OCI-LY1 (cell line): ENCODE data around the gene KSR1.

Experiments
- H2AFZ ChIP-seq: fragments of 200-600 bp; sonication (generic), shearing (Covaris generic); 2 replicates; pipeline ENCODE4 v1.6.0; 2014; ENCODE audit warnings: antibody characterized with exemption, mild to moderate bottlenecking, low read length
- H3F3A ChIP-seq: fragments of 200-600 bp; sonication (generic), shearing (Covaris generic); 2 replicates; pipeline ENCODE4 v1.6.0; 2014; ENCODE audit warnings: mild to moderate bottlenecking, antibody characterized with exemption, low read length, moderate library complexity; ENCODE audit not compliant: insufficient read depth
- H3K27ac ChIP-seq: fragments of 200-600 bp; sonication (generic); 2 replicates; pipeline ENCODE4 v1.5.1; 2014; ENCODE audit warnings: low read length, mixed run types, mild to moderate bottlenecking, low read depth; ENCODE audit not compliant: poor library complexity, severe bottlenecking
- H3K27me3 ChIP-seq: fragments of 200-600 bp; sonication (generic); 2 replicates; pipeline ENCODE4 v1.6.0; 2014; ENCODE audit warnings: antibody characterized with exemption, mild to moderate bottlenecking, low read length, moderate library complexity; ENCODE audit not compliant: insufficient read depth
- H3K36me3 ChIP-seq: fragments of 200-600 bp; sonication (generic); 2 replicates; pipeline ENCODE4 v1.6.1; 2014; ENCODE audit warnings: mild to moderate bottlenecking, antibody characterized with exemption, low read length, moderate library complexity, mixed read lengths; ENCODE audit not compliant: insufficient read depth
- H3K4me1 ChIP-seq: fragments of 200-600 bp; sonication (generic); 2 replicates; pipeline ENCODE4 v1.5.1; 2014; ENCODE audit warnings: mild to moderate bottlenecking, low read length, moderate library complexity; ENCODE audit not compliant: insufficient read depth, severe bottlenecking
- H3K4me2 ChIP-seq: fragments of 200-600 bp; sonication (generic), shearing (Covaris generic); 2 replicates; pipeline ENCODE4 v1.6.1; 2014; ENCODE audit warnings: low read length
- H3K4me3 ChIP-seq: fragments of 200-600 bp; sonication (generic); 2 replicates; pipeline ENCODE4 v1.5.1; 2014; ENCODE audit warnings: low read length, low read depth, mild to moderate bottlenecking, mixed read lengths; ENCODE audit not compliant: poor library complexity, severe bottlenecking
- H3K79me2 ChIP-seq: fragments of 200-600 bp; shearing (Covaris generic); 2 replicates; pipeline ENCODE4 v1.6.1; 2016; ENCODE audit warnings: mixed run types, low read length, mixed read lengths; ENCODE audit not compliant: insufficient read depth
- H3K9ac ChIP-seq: fragments of 200-600 bp; sonication (generic), shearing (Covaris generic); 2 replicates; pipeline ENCODE4 v1.6.1; 2014; ENCODE audit warnings: mild to moderate bottlenecking, low read length, mixed read lengths
- H3K9me2 ChIP-seq: fragments of 200-600 bp; sonication (generic), shearing (Covaris generic); 2 replicates; pipeline ENCODE4 v1.6.1; 2014; ENCODE audit warnings: low read depth, mild to moderate bottlenecking, low read length, mixed read lengths
- H3K9me3 ChIP-seq: fragments of 200-600 bp; shearing (Covaris generic); 2 replicates; pipeline ENCODE4 v1.6.1; 2014; ENCODE audit warnings: low read length, mixed read lengths
- H4K20me1 ChIP-seq: fragments of 200-600 bp; sonication (generic), shearing (Covaris generic); 2 replicates; pipeline ENCODE4 v1.6.0; 2016; ENCODE audit warnings: mild to moderate bottlenecking, low read length; ENCODE audit not compliant: insufficient read depth
- EZH2 ChIP-seq: fragments of 200-600 bp; sonication (generic), shearing (Covaris generic); IDR thresholded peaks from 2 replicates; pipeline ENCODE4 v1.8.0; 2017; ENCODE audit warnings: borderline replicate concordance, mixed run types, mild to moderate bottlenecking, antibody characterized with exemption, low read length, moderate library complexity, mixed read lengths
- TF ChIP-seq, protein P1 (sequence below): fragments of 200-600 bp; sonication (generic), shearing (Covaris generic); IDR thresholded peaks from 2 replicates; pipeline ENCODE4 v1.5.1; 2017; ENCODE audit warnings: mild to moderate bottlenecking, antibody characterized with exemption, low read length, moderate library complexity, mixed read lengths

The KSR1 gene

DNA sequence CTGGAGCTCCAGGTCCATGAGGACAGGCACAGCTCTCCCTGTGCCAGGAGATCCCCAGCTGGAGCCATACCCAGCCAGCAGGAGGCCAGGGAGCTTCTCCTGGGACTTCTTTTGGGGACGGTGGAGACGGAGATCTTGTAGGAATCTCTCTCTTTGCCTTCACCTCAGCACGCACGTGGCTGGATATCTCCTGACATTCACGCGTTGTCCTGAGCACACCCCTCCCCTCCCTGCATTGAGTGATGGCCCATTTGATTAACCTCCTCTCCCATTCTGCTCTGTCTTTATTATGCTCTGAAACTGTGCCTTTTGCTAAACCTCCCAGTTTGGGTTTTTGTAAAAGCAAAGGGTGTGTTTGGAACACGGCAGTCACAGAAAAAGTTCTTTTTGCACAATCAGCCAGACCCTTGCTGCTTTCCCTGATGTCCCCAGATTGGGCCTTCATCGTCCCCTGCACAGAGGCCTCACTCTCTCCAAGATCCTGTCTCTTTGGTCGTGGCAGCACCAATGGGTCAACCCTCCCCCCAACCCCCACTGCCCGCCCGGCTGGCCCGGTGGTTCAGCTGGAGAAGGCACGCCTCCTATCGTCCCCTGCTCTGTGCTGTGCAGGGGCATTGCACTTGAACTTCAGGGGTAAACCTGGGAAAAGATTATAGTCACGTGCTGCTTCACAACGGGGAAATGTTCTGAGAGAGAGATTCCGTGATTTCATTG, 142.2 kb downstream of the KSR1 start:
- no peaks in the 10 kb centered on the region for H3K36me3 ChIP-seq
- H3K4me2 ChIP-seq: no peak overlapping the region
- no peaks in the 10 kb centered on the region for H3K9me3 ChIP-seq
- no peak overlapping the region for H3K27ac ChIP-seq
- TF ChIP-seq, protein P1, sequence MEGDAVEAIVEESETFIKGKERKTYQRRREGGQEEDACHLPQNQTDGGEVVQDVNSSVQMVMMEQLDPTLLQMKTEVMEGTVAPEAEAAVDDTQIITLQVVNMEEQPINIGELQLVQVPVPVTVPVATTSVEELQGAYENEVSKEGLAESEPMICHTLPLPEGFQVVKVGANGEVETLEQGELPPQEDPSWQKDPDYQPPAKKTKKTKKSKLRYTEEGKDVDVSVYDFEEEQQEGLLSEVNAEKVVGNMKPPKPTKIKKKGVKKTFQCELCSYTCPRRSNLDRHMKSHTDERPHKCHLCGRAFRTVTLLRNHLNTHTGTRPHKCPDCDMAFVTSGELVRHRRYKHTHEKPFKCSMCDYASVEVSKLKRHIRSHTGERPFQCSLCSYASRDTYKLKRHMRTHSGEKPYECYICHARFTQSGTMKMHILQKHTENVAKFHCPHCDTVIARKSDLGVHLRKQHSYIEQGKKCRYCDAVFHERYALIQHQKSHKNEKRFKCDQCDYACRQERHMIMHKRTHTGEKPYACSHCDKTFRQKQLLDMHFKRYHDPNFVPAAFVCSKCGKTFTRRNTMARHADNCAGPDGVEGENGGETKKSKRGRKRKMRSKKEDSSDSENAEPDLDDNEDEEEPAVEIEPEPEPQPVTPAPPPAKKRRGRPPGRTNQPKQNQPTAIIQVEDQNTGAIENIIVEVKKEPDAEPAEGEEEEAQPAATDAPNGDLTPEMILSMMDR: no peak
- TF ChIP-seq EZH2: no peak
- H3K9ac ChIP-seq: no peak overlapping the region
- no peaks in the 10 kb centered on the region for H3K9me2 ChIP-seq
- H3K27me3 ChIP-seq: no peaks in the 10 kb centered on the region
- H3F3A ChIP-seq: no peaks in the 10 kb centered on the region
- H4K20me1 ChIP-seq: no peaks in the 10 kb centered on the region
- H2AFZ ChIP-seq: no peak overlapping the region
- H3K79me2 ChIP-seq: no peaks in the 10 kb centered on the region
- no peaks in the 10 kb centered on the region for H3K4me1 ChIP-seq
- H3K4me3 ChIP-seq: no peak overlapping the region

DNA sequence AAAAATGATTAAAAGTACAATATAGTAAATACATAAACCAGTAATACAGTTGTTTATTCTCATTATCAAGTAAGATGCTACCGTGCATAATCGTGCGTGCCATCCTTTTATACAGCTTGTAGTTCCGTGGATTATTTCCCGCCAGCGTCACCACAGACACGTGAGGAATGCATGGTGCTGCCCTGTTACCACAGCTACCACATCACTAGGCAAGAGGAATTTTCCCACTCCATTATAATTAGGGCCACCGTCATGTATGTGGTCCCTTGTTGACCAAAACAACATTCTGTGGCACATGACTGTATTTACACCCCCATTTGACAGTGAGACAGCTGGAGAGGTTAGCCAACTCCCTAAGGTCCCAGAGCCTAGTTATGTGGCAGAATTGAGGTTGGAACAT, 144.2 kb downstream of the KSR1 start:
- no peak overlapping the region for H3K9ac ChIP-seq
- no peak overlapping the region for H2AFZ ChIP-seq
- no peaks in the 10 kb centered on the region for H3K79me2 ChIP-seq
- H3K4me3 ChIP-seq: no peak overlapping the region
- H4K20me1 ChIP-seq: no peaks in the 10 kb centered on the region
- no peak overlapping the region for H3K27ac ChIP-seq
- H3K4me1 ChIP-seq: no peaks in the 10 kb centered on the region
- H3K4me2 ChIP-seq: no peak overlapping the region
- TF ChIP-seq, protein P1: no peak
- no peak for TF ChIP-seq EZH2
- no peaks in the 10 kb centered on the region for H3K9me3 ChIP-seq
- no peaks in the 10 kb centered on the region for H3K9me2 ChIP-seq
- H3K36me3 ChIP-seq: no peaks in the 10 kb centered on the region
- H3F3A ChIP-seq: no peaks in the 10 kb centered on the region
- no peaks in the 10 kb centered on the region for H3K27me3 ChIP-seq

DNA sequence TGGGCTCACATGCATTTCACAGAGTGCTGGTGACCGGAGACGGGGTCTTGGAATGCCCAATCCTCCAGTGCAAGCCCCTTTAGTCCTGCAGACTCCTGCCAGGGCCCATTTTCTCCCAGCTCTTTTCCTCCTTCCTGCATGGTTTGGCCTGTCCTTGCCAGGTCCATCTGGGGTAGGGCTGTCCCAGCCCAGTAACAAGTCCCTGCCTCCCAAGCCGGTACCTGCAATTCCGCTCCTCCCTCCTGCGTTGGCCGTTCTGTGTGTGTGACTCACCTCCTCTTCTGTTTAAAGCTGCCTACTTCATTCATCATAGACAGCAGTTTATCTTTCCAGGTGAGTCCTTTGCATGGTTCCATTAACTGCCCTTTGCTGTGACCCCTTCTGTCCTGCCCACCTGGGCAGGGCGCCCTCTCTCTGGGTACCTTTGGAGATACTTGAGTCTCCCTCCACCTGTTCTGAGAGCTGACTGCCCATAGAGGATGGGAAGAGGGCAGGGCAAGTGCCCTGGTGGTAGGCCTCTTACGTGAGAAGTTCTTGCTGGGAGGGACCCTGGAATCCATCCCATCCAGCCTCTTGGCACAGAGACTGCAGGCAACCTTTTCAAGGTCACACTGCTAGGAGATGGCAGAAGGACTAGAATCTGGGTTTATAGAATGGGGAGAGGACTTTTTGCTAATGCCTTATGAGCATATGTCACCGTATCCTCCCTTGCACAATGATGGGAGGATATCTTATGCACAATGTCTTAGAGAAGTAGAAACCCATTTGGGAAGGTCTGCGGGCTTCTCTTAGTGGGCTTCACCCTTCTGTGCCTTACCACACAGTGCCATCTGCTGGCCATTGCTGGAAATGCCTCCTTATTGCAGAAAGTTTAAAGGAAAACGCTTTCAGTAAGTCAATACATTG, 145.1 kb downstream of the KSR1 start:
- no peaks in the 10 kb centered on the region for H3K4me1 ChIP-seq
- no peaks in the 10 kb centered on the region for H3F3A ChIP-seq
- no peak overlapping the region for H3K9ac ChIP-seq
- no peaks in the 10 kb centered on the region for H3K27me3 ChIP-seq
- no peak overlapping the region for H3K4me2 ChIP-seq
- H3K9me2 ChIP-seq: no peaks in the 10 kb centered on the region
- no peaks in the 10 kb centered on the region for H3K79me2 ChIP-seq
- no peak overlapping the region for H2AFZ ChIP-seq
- TF ChIP-seq, protein P1: peak; percentile 82
- TF ChIP-seq EZH2: no peak
- no peak overlapping the region for H3K27ac ChIP-seq
- H4K20me1 ChIP-seq: no peaks in the 10 kb centered on the region
- no peaks in the 10 kb centered on the region for H3K9me3 ChIP-seq
- no peaks in the 10 kb centered on the region for H3K36me3 ChIP-seq
- H3K4me3 ChIP-seq: no peak overlapping the region
